Measurements from ENCODE around the gene CASTOR1.

The CASTOR1 gene

GRCh38 chr22:30265823-30266444 lies 23.4 kb downstream of the CASTOR1 start:
- Histone ChIP-seq H3K4me3 (no peak overlapping the region), H3K36me3 (replicated peaks) (no peaks in the 10 kb centered on the region), H3K9me3 (no peaks in the 10 kb centered on the region), H3K4me1 (peaks cover 4% of the 10 kb centered on the region), H3K27me3 (ENCODE audit: low read depth) (no peaks in the 10 kb centered on the region)
- DNase-seq (ENCODE audit: low spot score in 2 of 2): no peak
- in situ Hi-C loops (cut with MboI; ENCODE audit: low sequenced_read_pairs): no loop called here

GRCh38 chr22:30265131-30265720 lies 24.1 kb downstream of the CASTOR1 start:
- H3K27me3 ChIP-seq (ENCODE audit: low read depth): no peaks in the 10 kb centered on the region
- H3K36me3 ChIP-seq (replicated peaks): no peaks in the 10 kb centered on the region
- no peak overlapping the region for H3K4me3 ChIP-seq
- H3K9me3 ChIP-seq: no peaks in the 10 kb centered on the region
- no peak for DNase-seq (ENCODE audit: low spot score in 2 of 2)
- in situ Hi-C loops (cut with MboI; ENCODE audit: low sequenced_read_pairs): no loop called here
- H3K4me1 ChIP-seq: peaks cover 4% of the 10 kb centered on the region

GRCh38 chr22:30263883-30264282 lies 25.4 kb downstream of the CASTOR1 start:
- no peaks in the 10 kb centered on the region for H3K27me3 ChIP-seq (ENCODE audit: low read depth)
- no peak for DNase-seq (ENCODE audit: low spot score in 2 of 2)
- no peaks in the 10 kb centered on the region for H3K9me3 ChIP-seq
- H3K36me3 ChIP-seq (replicated peaks): no peaks in the 10 kb centered on the region
- H3K4me1 ChIP-seq: peaks cover 4% of the 10 kb centered on the region
- in situ Hi-C loops (cut with MboI; ENCODE audit: low sequenced_read_pairs): loop anchor here (5.0 kb wide), 1 partner anchor 157 kb away; no protein-coding TSS in a partner anchor
- H3K4me3 ChIP-seq: no peak overlapping the region

GRCh38 chr22:30262917-30263741 lies 26.2 kb downstream of the CASTOR1 start:
- in situ Hi-C loops (cut with MboI; ENCODE audit: low sequenced_read_pairs): loop anchor here (5.0 kb wide), 1 partner anchor 156 kb away; no protein-coding TSS in a partner anchor
- Histone ChIP-seq H3K4me1 (peaks cover 4% of the 10 kb centered on the region), H3K4me3 (no peak overlapping the region), H3K36me3 (replicated peaks) (no peaks in the 10 kb centered on the region), H3K9me3 (no peaks in the 10 kb centered on the region), H3K27me3 (ENCODE audit: low read depth) (no peaks in the 10 kb centered on the region)
- DNase-seq (ENCODE audit: low spot score in 2 of 2): peak; percentile 48 to 94

- H3K9me3 ChIP-seq: no peaks in the 10 kb centered on the region
- no peaks in the 10 kb centered on the region for H3K36me3 ChIP-seq (replicated peaks)
- in situ Hi-C loops (cut with MboI; ENCODE audit: low sequenced_read_pairs): loop anchor here (5.0 kb wide), 1 partner anchor 155 kb away; no protein-coding TSS in a partner anchor
- H3K27me3 ChIP-seq (ENCODE audit: low read depth): no peaks in the 10 kb centered on the region
- DNase-seq (ENCODE audit: low spot score in 2 of 2): no peak
- H3K4me3 ChIP-seq: no peak overlapping the region
- peaks cover 4% of the 10 kb centered on the region for H3K4me1 ChIP-seq
Measured at GRCh38 chr22:30262112-30262511, 27.2 kb downstream of the CASTOR1 start.

GRCh38 chr22:30261134-30261533 lies 28.2 kb downstream of the CASTOR1 start:
- no peak for DNase-seq (ENCODE audit: low spot score in 2 of 2)
- in situ Hi-C loops (cut with MboI; ENCODE audit: low sequenced_read_pairs): loop anchor here (5.0 kb wide), 1 partner anchor 154 kb away; no protein-coding TSS in a partner anchor
- peaks cover 7% of the 10 kb centered on the region for H3K4me1 ChIP-seq
- H3K27me3 ChIP-seq (ENCODE audit: low read depth): no peaks in the 10 kb centered on the region
- no peak overlapping the region for H3K4me3 ChIP-seq
- no peaks in the 10 kb centered on the region for H3K36me3 ChIP-seq (replicated peaks)
- H3K9me3 ChIP-seq: no peaks in the 10 kb centered on the region

GRCh38 chr22:30260682-30261081 lies 28.6 kb downstream of the CASTOR1 start:
- in situ Hi-C loops (cut with MboI; ENCODE audit: low sequenced_read_pairs): loop anchor here (5.0 kb wide), 1 partner anchor 153 kb away; no protein-coding TSS in a partner anchor
- Histone ChIP-seq H3K27me3 (ENCODE audit: low read depth) (no peaks in the 10 kb centered on the region), H3K4me3 (no peak overlapping the region), H3K9me3 (no peaks in the 10 kb centered on the region), H3K4me1 (peaks cover 10% of the 10 kb centered on the region), H3K36me3 (replicated peaks) (no peaks in the 10 kb centered on the region)
- no peak for DNase-seq (ENCODE audit: low spot score in 2 of 2)

- in situ Hi-C loops (cut with MboI; ENCODE audit: low sequenced_read_pairs): loop anchor here (5.0 kb wide), 1 partner anchor 153 kb away; no protein-coding TSS in a partner anchor
Measured at GRCh38 chr22:30260276-30260675, 29.0 kb downstream of the CASTOR1 start.

GRCh38 chr22:30254314-30254713 lies 35.0 kb downstream of the CASTOR1 start:
- Histone ChIP-seq H3K4me1 (peaks cover 7% of the 10 kb centered on the region; the same call in 1 of the 2 replicates), H3K27me3 (ENCODE audit: low read depth) (no peaks in the 10 kb centered on the region), H3K36me3 (replicated peaks) (no peaks in the 10 kb centered on the region), H3K4me3 (no peak overlapping the region), H3K9me3 (no peaks in the 10 kb centered on the region)
- in situ Hi-C loops (cut with MboI; ENCODE audit: low sequenced_read_pairs): no loop called here
- DNase-seq (ENCODE audit: low spot score in 2 of 2): no peak

More at GRCh38 chr22:30260276-30260675, 29.0 kb downstream of the CASTOR1 start:
- DNase-seq (ENCODE audit: low spot score in 2 of 2): no peak
- Histone ChIP-seq H3K4me3 (no peak overlapping the region), H3K4me1 (peaks cover 10% of the 10 kb centered on the region), H3K27me3 (ENCODE audit: low read depth) (no peaks in the 10 kb centered on the region), H3K36me3 (replicated peaks) (no peaks in the 10 kb centered on the region), H3K9me3 (no peaks in the 10 kb centered on the region)

- in situ Hi-C loops (cut with MboI; ENCODE audit: low sequenced_read_pairs): no loop called here
- H3K9me3 ChIP-seq: no peaks in the 10 kb centered on the region
- no peaks in the 10 kb centered on the region for H3K27me3 ChIP-seq (ENCODE audit: low read depth)
- H3K36me3 ChIP-seq (replicated peaks): no peaks in the 10 kb centered on the region
- no peak for DNase-seq (ENCODE audit: low spot score in 2 of 2)
- peaks cover 7% of the 10 kb centered on the region; the same call in 1 of the 2 replicates for H3K4me1 ChIP-seq
- no peak overlapping the region for H3K4me3 ChIP-seq
Measured at GRCh38 chr22:30253205-30253852, 36.0 kb downstream of the CASTOR1 start.

GRCh38 chr22:30252411-30253204 lies 36.7 kb downstream of the CASTOR1 start:
- in situ Hi-C loops (cut with MboI; ENCODE audit: low sequenced_read_pairs): no loop called here
- H3K27me3 ChIP-seq (ENCODE audit: low read depth): no peaks in the 10 kb centered on the region
- peaks cover 7% of the 10 kb centered on the region; the same call in 1 of the 2 replicates for H3K4me1 ChIP-seq
- no peaks in the 10 kb centered on the region for H3K36me3 ChIP-seq (replicated peaks)
- H3K4me3 ChIP-seq: no peak overlapping the region
- no peak for DNase-seq (ENCODE audit: low spot score in 2 of 2)
- H3K9me3 ChIP-seq: no peaks in the 10 kb centered on the region

- in situ Hi-C loops (cut with MboI; ENCODE audit: low sequenced_read_pairs): no loop called here
- H3K9me3 ChIP-seq: no peaks in the 10 kb centered on the region
- peaks cover 7% of the 10 kb centered on the region; the same call in 1 of the 2 replicates for H3K4me1 ChIP-seq
- no peaks in the 10 kb centered on the region for H3K36me3 ChIP-seq (replicated peaks)
- DNase-seq (ENCODE audit: low spot score in 2 of 2): no peak
- no peak overlapping the region for H3K4me3 ChIP-seq
- H3K27me3 ChIP-seq (ENCODE audit: low read depth): no peaks in the 10 kb centered on the region
Measured at GRCh38 chr22:30251711-30252110, 37.6 kb downstream of the CASTOR1 start.

Measured in HAP-1 (cell line).